HEK293 (cell line): ENCODE measurements around the gene WWOX.

Source experiments
- CTCF ChIP-seq: fragments of 450-650 bp; formaldehyde crosslinking; IDR thresholded peaks from 2 replicates; pipeline ENCODE4 v1.5.1; 2016; ENCODE audit warnings: missing biosample characterization, missing genetic modification characterization
- YY1 ChIP-seq: fragments of 450-650 bp; formaldehyde crosslinking; IDR thresholded peaks from 2 replicates; pipeline ENCODE4 v1.5.1; 2018; ENCODE audit warnings: missing biosample characterization, missing genetic modification characterization

DNA sequence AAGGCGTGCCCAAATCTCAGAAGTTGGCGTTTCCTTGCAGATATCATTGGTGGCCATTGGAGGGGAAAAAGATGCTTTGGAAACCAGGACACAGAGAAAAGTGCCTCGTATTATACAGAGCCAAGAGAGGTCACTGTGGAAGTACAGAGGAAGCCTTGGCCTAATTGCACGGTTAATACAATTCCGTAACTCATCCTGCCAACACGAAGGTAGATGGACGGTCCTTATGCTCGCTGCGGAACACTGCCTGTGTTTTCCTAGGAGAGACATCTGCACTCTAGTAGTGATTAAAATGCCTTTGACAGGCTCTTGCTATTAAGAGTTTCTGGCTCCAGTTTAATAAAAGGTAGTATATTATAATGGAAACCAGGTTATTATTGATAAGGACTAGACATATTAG is 536.4 kb downstream of the WWOX start:
- no peak for TF ChIP-seq CTCF (tag by site-specific recombination)
- TF ChIP-seq YY1 (tag by site-specific recombination), result no peak
